DMS53 (cell line): ENCODE results near the gene ITGAD.
A peak's percentile ranks its signal among the peaks of the same experiment; 100 is the strongest.
"Not testable (repeated sequence)": the region's sequence is repeated elsewhere in the genome, so short reads cannot be mapped to it uniquely, and the experiment has no call there.

ENCODE experiments used
- DNase-seq: peaks from one replicate; lab custom pipeline; 2025; lab: John Stamatoyannopoulos, UW

Gene ITGAD

DNA sequence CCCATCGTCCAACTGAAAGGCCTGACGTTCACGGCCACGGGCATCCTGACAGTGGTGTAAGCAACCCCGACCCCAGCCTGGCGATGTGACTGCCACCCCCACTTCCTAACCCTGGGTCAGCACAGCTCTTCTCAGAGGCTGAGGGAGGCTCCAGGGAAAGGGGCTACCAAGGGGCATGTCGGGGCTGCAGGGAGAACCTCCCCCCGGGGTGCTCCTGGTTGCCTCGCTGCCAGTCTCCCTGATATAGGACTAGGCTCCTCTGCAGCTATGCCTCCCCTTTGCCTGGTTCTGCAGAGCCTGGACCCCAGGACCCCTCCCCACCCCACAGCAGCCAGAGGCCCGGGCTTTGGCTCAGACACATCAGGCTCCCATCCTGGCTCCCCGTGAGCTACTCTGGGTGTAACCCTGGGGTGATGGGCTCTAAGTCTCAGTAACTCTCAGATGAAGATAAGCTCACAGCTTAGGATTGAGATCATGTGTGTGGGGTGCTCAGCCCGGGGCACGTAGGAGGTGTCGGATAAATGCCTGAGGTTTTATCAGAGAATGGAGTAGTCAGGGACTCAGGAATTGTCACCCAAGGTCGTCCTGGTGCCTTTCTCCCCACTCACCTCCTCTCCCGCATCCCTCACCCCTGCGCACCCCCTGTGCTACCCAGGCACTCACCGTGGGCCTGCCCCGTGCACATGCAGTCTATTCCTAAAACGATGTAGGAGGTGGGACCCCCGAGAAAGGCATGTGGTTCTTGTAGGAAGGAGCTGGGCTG, 10.6 kb downstream of the ITGAD start:
- DNase-seq: no peak

DNA sequence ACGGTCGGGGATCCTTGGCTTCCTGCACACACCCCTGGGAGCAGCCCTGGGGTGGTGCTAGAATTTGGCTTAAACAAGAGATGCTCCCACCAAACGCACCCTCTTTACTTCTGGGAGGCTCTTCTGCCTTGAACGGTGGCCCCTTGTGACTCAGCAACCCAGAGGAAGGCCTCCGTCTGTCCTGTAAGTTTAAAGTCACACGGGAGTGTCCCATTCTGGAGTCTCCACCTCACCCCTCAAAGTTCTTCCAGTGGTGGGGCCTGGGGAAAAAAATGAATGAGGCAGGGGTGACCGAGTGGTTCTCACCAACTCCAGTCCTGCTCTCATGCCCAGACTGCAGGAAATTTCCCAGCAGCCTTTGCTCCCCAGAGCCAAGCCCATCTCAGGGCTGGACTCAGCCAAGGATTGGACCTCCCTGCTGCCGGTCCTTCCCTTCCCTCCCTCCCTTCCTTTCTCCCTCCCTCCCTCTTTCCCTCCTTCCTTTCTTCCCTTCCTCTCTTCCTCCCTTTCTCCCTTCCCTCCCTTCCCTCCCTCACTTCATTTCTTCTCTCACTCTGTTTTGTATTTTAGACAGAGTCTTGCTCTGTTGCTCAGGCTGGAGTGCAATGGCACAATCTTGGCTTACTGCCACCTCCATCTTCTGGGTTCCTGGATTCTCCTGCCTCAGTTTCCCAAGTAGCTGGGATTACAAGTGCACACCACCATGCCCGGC, 11.4 kb downstream of the ITGAD start:
- no peak for DNase-seq

DNA sequence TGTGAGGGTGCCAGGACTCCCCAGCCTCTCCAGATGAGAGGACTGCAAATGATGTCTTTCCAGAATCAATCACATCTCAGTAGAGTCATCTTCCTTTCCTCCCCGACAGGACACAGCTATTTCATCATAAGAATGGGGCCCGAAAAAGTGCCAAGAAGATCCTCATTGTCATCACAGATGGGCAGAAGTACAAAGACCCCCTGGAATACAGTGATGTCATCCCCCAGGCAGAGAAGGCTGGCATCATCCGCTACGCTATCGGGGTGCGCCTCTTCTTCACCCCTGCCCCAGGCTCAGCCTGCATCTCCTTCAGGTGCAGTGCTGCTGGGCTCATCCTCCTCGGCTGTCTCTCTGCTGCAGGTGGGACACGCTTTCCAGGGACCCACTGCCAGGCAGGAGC, 14.3 kb downstream of the ITGAD start:
- DNase-seq: no peak

DNA sequence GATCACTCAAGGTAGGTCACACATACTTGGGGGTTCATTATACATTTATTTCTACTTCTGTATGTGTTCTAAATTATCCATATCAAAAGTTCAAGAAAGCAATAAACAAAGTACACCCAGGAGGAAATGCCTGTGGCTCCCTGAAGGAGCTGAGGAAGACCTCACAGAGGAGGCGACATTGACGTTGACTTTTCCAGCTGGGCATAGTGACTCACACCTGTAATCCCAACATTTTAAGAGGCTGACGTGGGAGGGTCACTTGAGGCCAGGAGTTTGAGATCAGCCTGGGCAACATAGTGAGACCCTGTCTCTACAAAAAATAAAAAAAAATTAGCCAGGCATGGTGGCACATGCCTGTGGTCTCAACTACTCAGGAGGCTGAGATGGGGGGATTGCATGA, 16.3 kb downstream of the ITGAD start:
- DNase-seq: no peak

DNA sequence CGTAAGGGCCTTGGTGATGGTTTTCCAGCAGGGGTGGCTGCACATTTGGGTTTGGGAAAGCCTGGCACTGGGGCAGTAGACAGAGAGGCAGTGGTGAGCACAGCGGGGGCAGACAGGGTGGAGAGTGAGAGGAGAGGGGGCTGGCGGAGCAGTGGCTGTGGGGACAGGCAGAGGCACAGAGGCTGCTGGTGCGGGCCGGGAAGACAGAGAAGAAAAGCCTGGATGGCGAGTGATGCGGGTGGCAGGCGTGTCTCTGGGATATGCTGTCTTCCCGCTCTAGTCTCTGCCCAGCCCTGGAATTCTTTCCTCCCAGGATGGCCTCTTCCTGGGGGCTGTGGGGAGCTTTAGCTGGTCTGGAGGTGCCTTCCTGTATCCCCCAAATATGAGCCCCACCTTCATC, 16.9 kb downstream of the ITGAD start:
- DNase-seq: no peak

- peak; percentile 8 for DNase-seq
These were observed 18.1 kb downstream of the ITGAD start for GRCh38 chr16:31411024-31411844.

GRCh38 chr16:31412750-31413149, 19.6 kb downstream of the ITGAD start:
- DNase-seq: no peak

GRCh38 chr16:31413381-31413780, 20.2 kb downstream of the ITGAD start:
- DNase-seq: no peak

GRCh38 chr16:31413943-31414342, 20.8 kb downstream of the ITGAD start:
- no peak for DNase-seq

- no peak for DNase-seq
These were observed 21.6 kb downstream of the ITGAD start for GRCh38 chr16:31414706-31415105.

DNA sequence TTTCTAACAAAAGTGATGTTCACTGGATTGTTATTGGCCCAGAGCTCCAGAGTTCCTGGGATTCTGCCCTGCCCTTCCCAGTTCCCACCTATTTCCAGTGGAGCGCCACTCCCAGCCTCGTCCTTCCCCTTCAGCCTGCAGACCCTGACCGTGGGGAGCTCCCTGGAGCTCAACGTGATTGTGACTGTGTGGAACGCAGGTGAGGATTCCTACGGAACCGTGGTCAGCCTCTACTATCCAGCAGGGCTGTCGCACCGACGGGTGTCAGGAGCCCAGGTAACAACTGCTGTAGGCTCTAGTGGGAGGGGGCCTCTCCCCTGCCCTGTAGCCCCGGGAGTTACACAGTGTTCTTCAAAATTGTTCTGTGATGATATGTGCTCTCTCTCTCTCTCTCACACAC, 23.2 kb downstream of the ITGAD start:
- DNase-seq: no peak

- not testable (repeated sequence) for DNase-seq
These were observed 23.9 kb downstream of the ITGAD start for GRCh38 chr16:31417036-31417435.

DNA sequence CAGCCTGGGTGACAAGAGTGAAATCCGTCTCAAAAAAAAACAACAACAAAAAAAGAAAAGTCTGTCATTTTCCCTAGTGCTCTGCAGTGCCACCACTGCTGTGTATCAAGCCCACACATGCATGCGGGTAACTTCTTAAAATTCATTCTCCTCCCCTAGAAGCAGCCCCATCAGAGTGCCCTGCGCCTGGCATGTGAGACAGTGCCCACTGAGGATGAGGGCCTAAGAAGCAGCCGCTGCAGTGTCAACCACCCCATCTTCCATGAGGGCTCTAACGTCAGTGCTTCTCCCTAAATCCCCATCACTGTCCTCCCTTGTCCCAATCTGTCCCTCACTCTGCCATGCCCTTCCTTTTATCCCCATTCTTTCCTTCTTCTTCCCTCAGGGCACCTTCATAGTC, 24.8 kb downstream of the ITGAD start:
- DNase-seq: no peak

- DNase-seq: no peak
These were observed 26.9 kb downstream of the ITGAD start for GRCh38 chr16:31420037-31420436.

GRCh38 chr16:31421587-31421986, 28.5 kb downstream of the ITGAD start:
- DNase-seq: no peak

DNA sequence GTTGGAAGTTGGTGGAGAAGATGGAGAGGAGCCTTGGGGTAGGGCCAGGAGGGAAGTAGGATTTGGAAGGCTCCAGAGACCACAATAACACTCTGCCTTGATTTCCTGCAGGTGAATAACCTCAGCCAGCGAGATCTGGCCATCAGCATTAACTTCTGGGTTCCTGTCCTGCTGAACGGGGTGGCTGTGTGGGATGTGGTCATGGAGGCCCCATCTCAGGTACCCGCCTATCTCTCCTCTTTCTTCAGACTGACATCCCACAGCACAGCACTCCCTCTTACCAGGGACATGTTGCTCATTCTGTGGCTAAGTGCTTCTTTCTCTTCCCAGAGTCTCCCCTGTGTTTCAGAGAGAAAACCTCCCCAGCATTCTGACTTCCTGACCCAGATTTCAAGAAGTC, 30.1 kb downstream of the ITGAD start:
- no peak for DNase-seq

DNA sequence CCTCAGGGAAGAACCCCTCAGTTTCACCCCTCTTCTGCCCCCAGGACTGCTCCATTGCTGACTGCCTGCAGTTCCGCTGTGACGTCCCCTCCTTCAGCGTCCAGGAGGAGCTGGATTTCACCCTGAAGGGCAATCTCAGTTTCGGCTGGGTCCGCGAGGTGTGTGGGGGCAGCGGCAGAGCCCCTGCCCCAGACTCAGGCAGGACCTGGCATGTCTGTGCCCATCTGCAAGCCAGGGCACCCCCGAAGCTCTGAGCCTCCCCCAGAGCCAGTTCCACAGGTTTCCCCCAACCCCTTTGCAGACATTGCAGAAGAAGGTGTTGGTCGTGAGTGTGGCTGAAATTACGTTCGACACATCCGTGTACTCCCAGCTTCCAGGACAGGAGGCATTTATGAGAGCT, 30.7 kb downstream of the ITGAD start:
- DNase-seq: no peak

DNA sequence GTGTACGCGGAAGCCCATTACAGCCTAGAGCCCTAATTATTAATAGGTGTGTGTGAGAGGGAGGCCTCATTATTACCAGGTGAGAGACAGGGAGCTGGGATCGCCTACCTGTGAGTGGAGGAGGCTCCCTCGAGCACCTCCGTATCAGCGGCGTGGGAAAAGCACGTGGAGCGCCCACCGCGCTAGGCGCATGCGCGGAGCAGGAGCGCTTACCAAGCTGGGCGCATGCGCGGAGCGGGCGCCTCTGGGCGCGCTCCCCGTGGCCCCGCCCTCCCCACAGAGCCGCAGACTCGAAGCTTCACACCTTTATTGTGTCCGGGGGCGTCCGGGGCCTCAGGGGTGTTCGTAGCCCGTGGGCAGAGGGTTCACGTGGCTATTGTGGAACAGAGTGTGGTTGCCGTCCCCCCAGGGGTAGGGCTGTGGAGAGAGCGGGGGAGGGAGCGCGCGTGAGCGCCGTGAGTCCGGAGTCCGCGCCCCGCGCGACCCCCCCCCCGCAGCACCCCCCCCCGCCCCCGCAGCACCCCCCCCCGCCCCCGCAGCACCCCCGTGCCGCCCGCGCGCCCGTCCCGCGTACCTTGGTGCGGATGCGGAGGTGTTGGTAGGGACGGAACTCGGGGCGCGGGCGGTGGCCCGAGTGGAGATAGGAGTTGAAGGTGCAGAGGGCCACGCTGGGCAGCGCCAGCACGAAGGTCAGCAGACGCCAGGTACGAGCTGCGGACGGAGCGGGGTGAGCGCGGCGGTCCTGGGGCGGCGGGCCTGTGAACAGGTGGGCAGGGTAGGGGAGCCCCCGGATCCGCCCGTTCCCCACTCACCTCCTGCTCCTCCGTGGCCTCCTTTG, 34.5 kb downstream of the ITGAD start:
- no peak for DNase-seq

DNA sequence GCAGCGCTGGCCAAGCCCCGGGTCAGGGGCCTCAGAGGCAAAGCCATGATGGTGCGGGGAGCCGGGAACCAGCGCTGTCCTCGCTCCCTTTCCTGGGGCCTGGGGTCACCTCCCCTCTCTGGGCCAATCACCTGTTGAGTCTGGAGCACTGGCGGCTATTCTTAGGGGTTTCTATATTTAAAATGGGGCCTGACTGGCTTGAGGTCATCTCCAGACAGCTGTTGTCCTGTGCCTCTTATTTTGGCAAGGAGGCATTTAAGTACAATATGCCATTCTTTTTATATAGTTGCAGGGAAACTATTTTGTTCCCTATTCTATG, 35.1 kb downstream of the ITGAD start, which contains the start of gene COX6A2:
Gene COX6A2, minus strand, starts transcription at position 82 of the 319 bp plus-strand sequence. Its CDS starts 35 bp downstream, at position 47.
- DNase-seq: no peak

DNA sequence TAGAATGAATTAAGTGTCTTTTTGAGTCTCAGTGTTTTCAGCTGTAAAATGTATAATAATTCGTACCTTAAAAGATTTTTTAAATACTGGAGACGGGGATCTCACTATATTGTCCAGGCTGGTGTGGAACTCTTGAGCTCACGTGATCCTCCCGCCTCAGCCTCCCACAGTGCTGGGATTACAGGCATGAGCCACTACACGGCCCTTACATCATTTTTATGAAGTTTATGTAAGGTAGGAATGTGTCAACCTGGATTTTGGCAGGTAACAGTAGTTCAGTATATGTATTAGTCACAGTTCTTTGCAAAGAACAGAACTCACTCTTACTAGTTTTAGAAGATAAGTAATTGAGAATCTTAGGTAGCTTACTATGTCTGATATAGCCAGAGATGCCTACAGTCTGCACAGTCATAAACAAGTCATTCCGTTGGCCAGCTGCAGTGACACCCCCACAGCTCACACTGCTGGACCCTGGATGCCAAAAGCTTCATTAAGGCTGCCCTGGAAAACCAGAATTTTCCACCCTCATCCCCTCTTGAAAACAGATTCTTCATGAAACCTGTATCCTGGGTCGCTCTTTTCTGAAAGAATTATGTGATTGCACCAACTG, 35.6 kb downstream of the ITGAD start:
- no peak for DNase-seq

DNA sequence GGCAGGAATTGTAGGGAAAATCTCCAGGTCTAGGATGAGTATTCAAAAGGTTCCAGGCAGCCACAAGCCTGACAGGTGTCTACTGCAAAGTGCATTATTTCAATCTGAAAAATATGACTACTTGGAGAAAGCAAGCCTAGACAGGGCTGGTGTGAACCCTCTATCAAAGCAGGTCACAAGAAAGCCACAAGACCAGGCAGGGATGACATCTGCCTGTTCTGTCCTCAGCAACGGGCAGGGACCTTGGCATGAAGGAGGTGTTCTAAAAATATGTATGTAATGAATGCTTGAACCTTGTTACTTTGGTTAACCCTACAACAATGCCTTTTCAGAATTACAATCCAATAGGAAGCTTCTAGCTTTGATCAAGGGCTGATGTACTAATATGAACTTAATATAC, 36.2 kb downstream of the ITGAD start:
- DNase-seq: no peak

DNA sequence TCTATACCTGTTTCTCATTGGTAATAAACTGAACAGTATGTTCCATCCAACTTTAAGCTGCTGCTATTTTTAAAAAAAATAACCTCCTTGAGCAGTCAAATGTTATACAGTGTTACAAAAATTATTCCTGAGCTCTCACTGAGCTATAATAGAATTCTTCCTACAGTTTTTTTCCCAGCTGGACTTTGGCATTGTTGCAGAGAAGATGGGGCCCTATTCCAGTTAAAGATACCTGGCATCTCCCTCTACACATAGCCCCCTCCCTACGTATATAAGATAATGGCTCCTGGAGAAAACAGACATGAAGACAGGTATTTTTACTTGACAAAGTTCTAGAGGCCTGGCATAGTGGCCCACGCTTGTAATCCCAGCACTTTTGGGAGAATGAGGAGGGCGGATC, 36.7 kb downstream of the ITGAD start:
- DNase-seq: no peak
